Endodermal cell (in vitro differentiated cells): Measurements from ENCODE around the gene ZFYVE26. TPM values are rescaled to one million over a fixed set of nuclear protein-coding genes. Genes with fewer than 3 reads are reported as not detected.

ENCODE experiments used
- DNase-seq: peaks from one replicate; pipeline ENCODE4 v3.0.0-alpha.2; 2017
- H3K27ac ChIP-seq: 2 replicates; pipeline ENCODE4 v1.5.1; 2013; ENCODE audit warnings: mild to moderate bottlenecking, low read depth, low read length, moderate library complexity
- H3K27me3 ChIP-seq: 2 replicates; pipeline ENCODE4 v1.6.1; 2013; ENCODE audit warnings: mild to moderate bottlenecking, low read length, moderate library complexity; ENCODE audit not compliant: insufficient read depth, control insufficient read depth, poor library complexity, severe bottlenecking
- H3K36me3 ChIP-seq: 2 replicates; pipeline ENCODE4 v1.7.0; 2013; ENCODE audit warnings: mild to moderate bottlenecking, low read length, moderate library complexity; ENCODE audit not compliant: control insufficient read depth, insufficient read depth
- H3K4me1 ChIP-seq: one replicate; pipeline ENCODE4 v1.7.0; 2013; ENCODE audit warnings: low read length; ENCODE audit not compliant: control insufficient read depth, insufficient read depth
- H3K4me3 ChIP-seq: 2 replicates; pipeline ENCODE4 v1.5.1; 2013; ENCODE audit warnings: mild to moderate bottlenecking, low read length, moderate library complexity
- H3K9ac ChIP-seq: 2 replicates; pipeline ENCODE4 v1.6.1; 2013; ENCODE audit warnings: mild to moderate bottlenecking, low read length, moderate library complexity; ENCODE audit not compliant: poor library complexity, severe bottlenecking; ENCODE audit errors: extremely low read depth
- H3K9me3 ChIP-seq: 2 replicates; pipeline ENCODE4 v1.6.1; 2013; ENCODE audit warnings: mild to moderate bottlenecking, low read length, moderate library complexity; ENCODE audit not compliant: control insufficient read depth
- H3K27ac Mint-ChIP-seq: 2 replicates; pipeline ENCODE4 v1.8.0; 2020; ENCODE audit warnings: mixed read lengths
- H3K27me3 Mint-ChIP-seq: 2 replicates; pipeline ENCODE4 v1.8.0; 2021; ENCODE audit warnings: mild to moderate bottlenecking, mixed read lengths; ENCODE audit not compliant: insufficient read depth
- H3K36me3 Mint-ChIP-seq: 2 replicates; pipeline ENCODE4 v1.8.0; 2020; ENCODE audit warnings: low read depth, mixed read lengths
- H3K4me1 Mint-ChIP-seq: 2 replicates; pipeline ENCODE4 v1.8.0; 2020; ENCODE audit warnings: mixed read lengths
- H3K4me3 Mint-ChIP-seq: 2 replicates; pipeline ENCODE4 v1.8.0; 2020; ENCODE audit warnings: mild to moderate bottlenecking, moderate library complexity, mixed read lengths
- H3K9me3 Mint-ChIP-seq: 2 replicates; pipeline ENCODE4 v1.8.0; 2020; ENCODE audit warnings: mild to moderate bottlenecking, mixed read lengths
- WGBS, 2 experiments: methylation state at CpG; one replicate each; pipeline versions ENCODE4 v1.1.5 to v1.1.7; 2013; ENCODE audit warnings: missing lambda C conversion rate in 2 of 2, mixed read lengths in 1 of 2; ENCODE audit not compliant: insufficient coverage in 1 of 2, insufficient read length in 1 of 2; 5-methylcytosine and 5-hydroxymethylcytosine counted together
- total RNA-seq, 2 donors: library from RNA; stranded (reverse); fragmentation: NEBNext Ultra II Directional in 1 of 2; extraction: Animal tissue kit (Norgen Biotek cat#: 25700) in 1 of 2; gene quantifications; 2 replicates in 1 of 2; 3 replicates in 1 of 2; pipeline ENCODE4 v1.2.1, GENCODE V29; 2021
- TF ChIP-seq, protein P1 (sequence below): fragments of 200-600 bp; sonication (generic); conservative IDR thresholded peaks from 2 replicates; pipeline ENCODE4 v1.5.0; 2021; ENCODE audit warnings: antibody characterized with exemption, mild to moderate bottlenecking

Gene ZFYVE26
- total RNA-seq, 2 donors from 2014 or later = 27.4 to 29.4 TPM

DNA sequence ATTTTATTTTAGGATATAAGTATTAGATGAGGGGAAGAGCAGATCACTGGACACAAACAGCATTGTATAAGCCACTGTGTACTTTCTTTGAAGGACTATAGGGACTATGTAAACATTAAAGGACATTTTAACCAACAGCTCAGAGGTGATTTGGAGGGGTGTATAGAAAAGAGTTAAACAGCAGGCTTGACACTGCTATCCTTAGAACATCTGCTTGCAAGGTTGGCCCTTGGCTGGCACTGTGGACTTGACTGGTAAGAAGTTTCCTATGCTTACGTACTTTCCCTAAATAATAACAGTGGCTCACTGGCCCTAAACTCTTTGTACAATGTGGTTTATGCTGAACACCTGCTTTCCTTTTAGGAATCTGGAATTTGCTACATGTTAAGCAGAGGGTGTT, 28.7 kb downstream of the ZFYVE26 start:
- no peak overlapping the region for H3K27ac ChIP-seq

DNA sequence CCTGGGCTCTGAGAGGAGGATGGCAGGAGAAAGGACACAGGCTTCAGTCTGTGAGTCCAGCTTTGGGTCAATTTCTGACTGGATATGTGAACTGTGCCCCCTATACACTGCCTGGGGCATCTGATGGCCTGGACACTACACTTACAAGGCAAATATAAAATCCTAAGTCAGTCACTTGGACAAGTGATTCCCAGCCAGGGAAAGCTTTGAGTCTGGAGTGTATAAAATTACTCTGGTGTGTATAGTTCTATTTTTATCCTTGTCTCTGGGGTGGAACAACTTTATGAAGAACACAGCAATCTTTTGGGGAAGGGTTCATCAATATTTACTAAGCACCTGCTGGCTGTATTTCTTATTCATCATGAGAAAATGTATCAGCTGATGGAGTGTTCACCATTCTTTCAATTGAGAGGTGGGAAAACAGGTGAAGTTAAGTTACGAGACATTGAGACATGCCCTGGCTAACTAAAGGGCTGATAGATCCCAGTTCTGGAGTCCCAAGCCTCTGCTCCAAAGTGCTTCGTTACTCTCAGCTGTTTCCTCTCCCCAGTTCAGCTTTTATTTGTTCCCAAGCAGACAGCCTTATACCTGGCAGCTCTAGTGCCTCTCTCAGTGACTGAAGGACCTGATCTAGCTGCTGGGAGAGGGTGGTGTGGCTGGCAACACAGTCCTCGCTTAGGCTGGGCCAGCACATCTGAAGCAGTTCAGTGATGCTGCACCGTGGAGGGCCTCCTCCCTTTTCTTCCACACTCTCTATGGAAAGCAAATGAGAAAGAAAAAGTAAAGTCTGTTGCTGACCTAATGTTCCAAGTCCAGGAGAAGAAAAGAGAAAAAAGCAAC, 30.9 kb downstream of the ZFYVE26 start:
- Mint-ChIP-seq H3K4me3 (no peak overlapping the region), H3K9me3 (no peaks in the 10 kb centered on the region), H3K27me3 (no peaks in the 10 kb centered on the region), H3K36me3 (peaks cover 85% of the 10 kb centered on the region), H3K4me1 (no peaks in the 10 kb centered on the region), H3K27ac (no peak overlapping the region)
- TF ChIP-seq, protein P1, sequence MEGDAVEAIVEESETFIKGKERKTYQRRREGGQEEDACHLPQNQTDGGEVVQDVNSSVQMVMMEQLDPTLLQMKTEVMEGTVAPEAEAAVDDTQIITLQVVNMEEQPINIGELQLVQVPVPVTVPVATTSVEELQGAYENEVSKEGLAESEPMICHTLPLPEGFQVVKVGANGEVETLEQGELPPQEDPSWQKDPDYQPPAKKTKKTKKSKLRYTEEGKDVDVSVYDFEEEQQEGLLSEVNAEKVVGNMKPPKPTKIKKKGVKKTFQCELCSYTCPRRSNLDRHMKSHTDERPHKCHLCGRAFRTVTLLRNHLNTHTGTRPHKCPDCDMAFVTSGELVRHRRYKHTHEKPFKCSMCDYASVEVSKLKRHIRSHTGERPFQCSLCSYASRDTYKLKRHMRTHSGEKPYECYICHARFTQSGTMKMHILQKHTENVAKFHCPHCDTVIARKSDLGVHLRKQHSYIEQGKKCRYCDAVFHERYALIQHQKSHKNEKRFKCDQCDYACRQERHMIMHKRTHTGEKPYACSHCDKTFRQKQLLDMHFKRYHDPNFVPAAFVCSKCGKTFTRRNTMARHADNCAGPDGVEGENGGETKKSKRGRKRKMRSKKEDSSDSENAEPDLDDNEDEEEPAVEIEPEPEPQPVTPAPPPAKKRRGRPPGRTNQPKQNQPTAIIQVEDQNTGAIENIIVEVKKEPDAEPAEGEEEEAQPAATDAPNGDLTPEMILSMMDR = no peak
- 76 to 95% methylated on average over 2 to 4 of the region's 4 CpGs for WGBS, 2 experiments
- H3K27ac ChIP-seq = no peak overlapping the region
- no peaks in the 10 kb centered on the region for H3K4me1 ChIP-seq
- no peak overlapping the region for H3K9ac ChIP-seq
- H3K9me3 ChIP-seq = no peaks in the 10 kb centered on the region
- peaks cover 96% of the 10 kb centered on the region for H3K36me3 ChIP-seq
- DNase-seq = no peak
- H3K27me3 ChIP-seq = no peaks in the 10 kb centered on the region
- no peak overlapping the region for H3K4me3 ChIP-seq

More for the DNA sequence above, 28.7 kb downstream of the ZFYVE26 start:
- TF ChIP-seq, protein P1 = no peak
- no peaks in the 10 kb centered on the region for H3K9me3 Mint-ChIP-seq
- no peak overlapping the region for H3K4me3 ChIP-seq
- H3K4me3 Mint-ChIP-seq = no peak overlapping the region
- H3K27ac Mint-ChIP-seq = no peak overlapping the region
- H3K36me3 Mint-ChIP-seq = peaks cover 72% of the 10 kb centered on the region
- DNase-seq = no peak
- H3K36me3 ChIP-seq = peaks cover 95% of the 10 kb centered on the region
- 79 to 80% methylated on average over 1 of the region's 1 CpG for WGBS, 2 experiments
- H3K27me3 ChIP-seq = no peaks in the 10 kb centered on the region
- H3K9me3 ChIP-seq = no peaks in the 10 kb centered on the region
- H3K4me1 Mint-ChIP-seq = no peaks in the 10 kb centered on the region
- H3K9ac ChIP-seq = no peak overlapping the region
- no peaks in the 10 kb centered on the region for H3K27me3 Mint-ChIP-seq
- H3K4me1 ChIP-seq = no peaks in the 10 kb centered on the region

DNA sequence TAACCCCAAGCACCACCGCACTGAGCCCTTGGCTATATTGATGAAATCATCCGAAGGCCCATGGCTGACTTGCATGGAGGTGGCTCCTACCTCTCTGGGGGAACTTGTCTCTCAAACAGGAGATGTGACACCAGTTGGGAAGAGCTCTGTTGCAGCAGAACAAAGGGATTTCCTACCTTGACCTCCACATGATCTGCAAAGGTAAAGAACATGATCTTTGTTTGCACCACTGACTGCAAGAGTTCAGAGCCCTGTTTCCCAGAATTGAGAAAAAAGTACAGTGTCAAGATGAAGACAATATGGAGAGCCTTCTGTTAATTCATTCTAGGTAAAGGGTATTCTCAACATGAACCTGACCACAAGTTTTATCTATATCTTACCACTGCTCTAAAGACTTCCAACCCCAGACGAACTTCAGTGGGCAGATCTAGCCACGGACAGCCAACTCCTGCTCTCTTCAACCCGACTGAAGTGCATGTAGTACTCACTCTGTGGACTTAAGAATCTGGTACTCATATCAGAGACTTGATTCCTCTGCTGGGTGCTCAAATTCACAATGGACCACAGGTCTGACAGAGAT, 32.1 kb downstream of the ZFYVE26 start:
- Histone ChIP-seq H3K36me3 (peaks cover 91% of the 10 kb centered on the region), H3K4me3 (no peak overlapping the region), H3K9me3 (no peaks in the 10 kb centered on the region), H3K27me3 (no peaks in the 10 kb centered on the region), H3K4me1 (no peaks in the 10 kb centered on the region), H3K27ac (no peak overlapping the region), H3K9ac (no peak overlapping the region)
- H3K27ac Mint-ChIP-seq = no peak overlapping the region
- H3K36me3 Mint-ChIP-seq = peaks cover 82% of the 10 kb centered on the region
- H3K4me1 Mint-ChIP-seq = no peaks in the 10 kb centered on the region
- DNase-seq = no peak
- TF ChIP-seq, protein P1 = no peak
- no peaks in the 10 kb centered on the region for H3K27me3 Mint-ChIP-seq
- 89 to 100% methylated on average over 4 to 5 of the region's 5 CpGs for WGBS, 2 experiments
- H3K4me3 Mint-ChIP-seq = no peak overlapping the region
- H3K9me3 Mint-ChIP-seq = no peaks in the 10 kb centered on the region
